GM12878 (cell line): ENCODE data around the gene CDKN2A.

Experiments
- CEBPB ChIP-seq, 2 experiments: fragments of 150-350 bp in 1 of 2; IDR thresholded peaks; 2 replicates each; pipeline ENCODE4 v1.6.1; 2012 to 2014; ENCODE audit warnings: low read depth in 2 of 2, low read length in 2 of 2, borderline replicate concordance in 1 of 2, inconsistent platforms in 1 of 2
- CHD1 ChIP-seq: IDR thresholded peaks from 2 replicates; pipeline ENCODE4 v1.6.1; 2012; ENCODE audit warnings: low read depth, low read length, improper control_type of control experiment
- TAF1 ChIP-seq: IDR thresholded peaks from 2 replicates; pipeline ENCODE4 v1.6.1; 2011; ENCODE audit warnings: mild to moderate bottlenecking, low read depth, low read length, borderline replicate concordance
- ZNF24 ChIP-seq: fragments of 450-650 bp; IDR thresholded peaks from 2 replicates; pipeline ENCODE4 v1.6.1; 2017; ENCODE audit warnings: antibody characterized with exemption, mild to moderate bottlenecking

DNA sequence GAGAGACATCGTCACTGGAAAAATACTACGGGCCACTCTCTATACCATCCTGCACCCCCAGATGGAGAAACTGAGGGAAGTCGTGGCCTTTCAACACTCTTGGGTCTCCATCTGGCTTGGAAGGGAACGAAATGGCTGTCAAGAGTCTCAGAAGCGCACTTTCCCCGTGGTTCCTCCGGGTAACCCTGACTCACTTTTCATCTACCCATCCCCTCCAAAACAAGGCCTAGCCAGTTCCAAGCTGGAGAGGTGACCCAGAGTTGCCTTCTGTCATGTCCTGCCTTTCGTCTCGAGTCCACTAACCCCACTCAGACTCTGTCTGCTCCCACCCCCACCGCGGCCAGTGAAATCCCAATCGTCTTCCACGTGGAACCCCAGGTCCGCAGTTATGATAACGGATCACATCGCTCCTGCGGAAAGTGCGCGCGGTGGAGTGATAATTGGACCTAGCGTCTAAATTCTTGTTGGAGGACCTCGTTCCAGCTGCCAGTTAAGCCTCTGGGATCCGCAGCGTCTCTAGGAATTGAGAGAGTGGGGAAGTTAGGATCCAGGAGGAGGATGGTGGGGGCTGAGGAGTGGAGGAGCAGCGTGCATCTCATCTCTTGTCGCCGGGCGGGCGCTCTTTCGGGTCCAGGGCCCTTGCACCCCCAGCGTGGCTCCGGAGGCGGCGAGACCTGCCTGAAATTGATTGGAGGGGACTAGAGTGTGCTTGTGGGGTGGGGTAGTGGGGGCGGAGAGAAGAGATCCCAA lies 4.6 kb downstream of the CDKN2A start:
- no peak for TF ChIP-seq TAF1
- TF ChIP-seq CEBPB (IDR thresholded peaks at IDR 0.05; ENCODE audit: borderline replicate concordance in 1 of 2, low read depth in 2 of 2, low read length in 2 of 2), result no peak
- no peak for TF ChIP-seq CHD1
- TF ChIP-seq ZNF24, result no peak
